GM19468 (cell line): Measurements from ENCODE around the gene NANOS3.
"Not testable (repeated sequence)": the region's sequence is repeated elsewhere in the genome, so short reads cannot be mapped to it uniquely, and the experiment has no call there.

ENCODE experiments used
- ATAC-seq: cut with Tn5 transposase; IDR thresholded peaks from one replicate; pipeline ENCODE4 v1.9.1; 2021; ENCODE audit warnings: mild to moderate bottlenecking, moderate library complexity, moderate number of reproducible peaks; ENCODE audit not compliant: unreplicated experiment; ENCODE audit errors: extremely low read depth

Gene NANOS3

DNA sequence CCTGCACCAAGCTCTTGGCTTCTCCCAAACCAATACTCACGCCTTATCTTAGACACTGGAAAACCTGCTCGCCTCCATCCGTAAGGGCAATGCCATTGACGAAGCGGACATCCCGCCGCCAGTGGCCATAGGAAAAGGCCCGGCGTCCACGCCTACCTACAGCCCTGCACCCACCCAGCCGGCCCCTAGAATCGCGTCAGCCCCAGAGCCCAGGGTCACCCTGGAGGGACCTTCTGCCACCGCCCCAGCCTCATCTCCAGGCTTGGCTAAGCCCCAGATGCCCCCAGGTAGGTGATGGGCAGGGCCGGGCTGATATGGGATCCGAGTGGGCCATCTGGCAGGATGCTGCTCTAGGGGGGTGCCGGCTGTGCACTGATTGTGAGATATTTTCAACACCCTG is 36.4 kb downstream of the NANOS3 start:
- no peak for ATAC-seq

GRCh38 chr19:13914777-13915176 is 37.8 kb downstream of the NANOS3 start:
- ATAC-seq: no peak

DNA sequence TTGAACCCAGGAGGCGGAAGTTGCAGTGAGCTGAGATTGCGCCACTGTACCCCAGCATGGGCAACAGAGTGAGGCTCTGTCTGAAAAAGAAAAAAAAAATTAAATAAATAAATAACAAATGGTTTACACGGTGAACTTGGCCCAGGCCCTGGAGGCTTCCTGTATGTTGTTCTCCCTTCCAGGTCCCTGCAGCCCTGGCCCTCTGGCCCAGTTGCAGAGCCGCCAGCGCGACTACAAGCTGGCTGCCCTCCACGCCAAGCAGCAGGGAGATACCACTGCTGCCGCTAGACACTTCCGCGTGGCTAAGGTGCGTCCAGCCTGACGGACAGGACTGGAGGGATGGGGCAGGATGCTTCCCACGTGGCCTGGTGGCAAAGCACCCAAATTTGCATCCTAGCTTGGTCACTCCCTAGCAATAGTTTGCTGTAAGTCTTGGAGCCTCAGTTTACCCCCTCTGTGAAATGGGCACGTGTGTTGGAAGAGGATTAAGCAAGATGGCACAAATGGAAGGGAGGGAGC is 41.0 kb downstream of the NANOS3 start:
- ATAC-seq: no peak

DNA sequence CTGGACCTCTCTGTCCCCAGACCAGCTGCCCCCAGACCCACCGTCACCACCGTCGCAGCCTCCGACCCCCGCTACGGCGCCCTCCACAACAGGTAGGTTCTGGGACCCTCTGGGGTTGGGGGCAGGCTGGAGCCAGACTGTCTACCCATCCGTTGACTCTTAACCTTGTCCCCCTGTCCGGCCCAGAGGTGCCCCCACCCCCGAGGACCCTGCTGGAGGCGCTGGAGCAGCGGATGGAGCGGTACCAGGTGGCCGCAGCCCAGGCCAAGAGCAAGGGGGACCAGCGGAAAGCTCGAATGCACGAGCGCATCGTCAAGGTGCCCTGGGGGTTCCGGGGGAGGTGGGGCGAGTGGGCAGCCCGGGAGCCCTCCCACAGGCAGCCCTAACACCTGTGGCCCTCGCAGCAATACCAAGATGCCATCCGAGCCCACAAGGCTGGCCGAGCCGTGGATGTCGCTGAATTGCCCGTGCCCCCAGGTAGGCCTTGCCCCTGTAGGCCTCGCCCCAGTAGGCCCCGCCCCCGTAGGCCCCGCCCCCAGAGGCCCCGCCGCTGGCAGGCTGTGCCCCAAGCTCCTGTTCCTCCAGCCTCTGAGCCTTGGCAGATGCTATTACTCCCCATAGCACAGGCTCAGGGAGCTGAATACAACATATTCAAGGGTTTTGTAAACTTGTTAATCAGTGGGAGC is 41.9 kb downstream of the NANOS3 start:
- no peak for ATAC-seq

DNA sequence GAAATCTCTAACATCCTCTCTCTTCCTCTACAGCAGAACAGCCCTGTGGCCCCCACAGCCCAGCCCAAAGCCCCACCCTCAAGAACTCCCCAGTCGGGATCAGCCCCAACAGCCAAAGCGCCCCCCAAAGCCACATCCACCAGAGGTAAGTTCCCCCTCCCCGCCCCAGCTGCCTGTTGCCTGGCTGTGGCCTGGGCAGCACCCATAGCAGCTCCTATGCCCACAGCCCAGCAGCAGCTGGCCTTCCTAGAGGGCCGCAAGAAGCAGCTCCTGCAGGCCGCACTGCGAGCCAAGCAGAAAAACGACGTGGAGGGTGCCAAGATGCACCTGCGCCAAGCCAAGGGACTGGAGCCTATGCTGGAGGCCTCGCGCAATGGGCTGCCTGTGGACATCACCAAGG is 43.6 kb downstream of the NANOS3 start:
- ATAC-seq: no peak

DNA sequence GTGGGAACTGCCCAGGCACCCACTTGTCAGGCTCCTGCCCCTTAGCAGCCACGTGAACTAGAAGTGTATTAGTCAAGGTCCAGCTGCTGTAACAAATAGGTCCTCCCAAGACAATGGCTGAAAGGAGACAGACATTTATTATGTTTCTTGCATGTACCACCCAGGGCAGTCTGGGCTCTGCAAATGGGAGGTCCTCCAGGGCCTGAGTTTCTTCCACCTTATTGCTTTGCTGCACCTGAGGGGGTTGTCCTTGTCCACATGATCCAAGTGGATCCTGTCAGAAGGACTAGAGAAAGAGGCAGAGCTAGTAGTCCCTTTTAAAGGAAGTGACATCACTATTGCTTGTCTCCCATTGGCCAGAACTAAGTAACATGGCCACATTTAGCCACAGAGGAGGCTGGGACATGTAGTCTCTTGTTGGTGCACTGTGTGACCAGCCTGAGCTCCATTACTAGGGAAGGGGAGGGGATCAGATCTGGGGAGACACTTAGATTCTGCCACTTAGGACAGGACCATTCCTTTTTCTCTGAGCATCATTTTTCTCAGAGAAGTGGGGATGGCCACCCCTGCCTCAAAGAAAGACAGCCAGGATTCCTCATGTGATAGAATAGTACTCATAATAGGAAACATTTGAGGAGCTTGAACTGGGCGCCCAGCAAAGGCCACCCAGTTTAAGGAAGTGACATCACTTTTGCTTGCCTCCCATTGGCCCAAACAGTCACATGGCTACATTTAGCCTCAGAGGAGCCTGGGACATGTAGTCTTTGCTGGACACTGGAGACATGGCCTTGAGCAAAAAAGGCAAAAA is 44.2 kb downstream of the NANOS3 start:
- no peak for ATAC-seq

DNA sequence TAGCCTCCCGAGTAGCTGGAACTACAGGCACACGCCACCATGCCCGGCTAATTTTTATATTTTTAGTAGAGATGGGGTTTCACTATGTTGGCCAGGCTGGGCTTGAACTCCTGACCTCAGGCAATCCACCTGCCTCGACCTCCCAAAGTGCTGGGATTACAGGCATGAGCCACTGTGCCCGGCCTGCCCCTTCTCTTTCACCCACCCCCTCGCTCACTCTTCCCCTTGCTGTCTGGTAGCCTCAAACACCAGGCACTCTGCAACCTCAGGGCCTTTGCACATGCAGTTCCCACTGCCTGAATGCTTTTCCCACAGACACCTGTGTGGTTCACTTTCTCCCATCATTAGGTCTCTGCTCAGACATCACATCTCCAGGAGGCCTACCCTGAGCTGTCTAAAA is 45.2 kb downstream of the NANOS3 start:
- ATAC-seq: not testable (repeated sequence)

GRCh38 chr19:13923194-13923987 is 46.5 kb downstream of the NANOS3 start:
- ATAC-seq: no peak

- ATAC-seq: no peak
These were observed 49.1 kb downstream of the NANOS3 start for GRCh38 chr19:13926010-13926409.

- no peak for ATAC-seq
These were observed 49.8 kb downstream of the NANOS3 start for GRCh38 chr19:13926715-13927114.

DNA sequence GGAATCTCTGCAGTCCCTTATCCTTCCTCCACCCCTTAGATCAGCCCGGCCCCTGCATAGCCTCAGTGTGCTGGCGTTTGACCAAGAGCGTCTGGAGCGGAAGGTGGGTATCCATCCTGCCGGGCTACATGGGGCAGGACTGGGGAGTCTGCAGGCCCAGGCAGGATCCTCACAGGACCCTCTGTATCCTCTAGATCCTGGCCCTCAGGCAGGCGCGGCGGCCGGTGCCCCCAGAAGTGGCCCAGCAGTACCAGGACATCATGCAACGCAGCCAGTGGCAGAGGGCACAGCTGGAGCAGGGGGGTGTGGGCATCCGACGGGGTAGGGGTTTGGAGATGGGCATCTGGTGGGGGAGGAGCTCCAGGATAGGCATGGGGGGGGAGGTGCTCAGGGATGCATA is 52.4 kb downstream of the NANOS3 start:
- no peak for ATAC-seq

- no peak for ATAC-seq
These were observed 53.0 kb downstream of the NANOS3 start for GRCh38 chr19:13929956-13930355.
